AG20443 (cell line): Measurements from ENCODE around the gene MGME1.

Source experiments
- DNase-seq: peaks from one replicate; pipeline ENCODE4 v3.0.0; 2012; ENCODE audit warnings: low spot score, mixed read lengths

Gene MGME1

GRCh38 chr20:17940224-17940971 lies 28.4 kb upstream of the MGME1 start:
- no peak for DNase-seq

DNA sequence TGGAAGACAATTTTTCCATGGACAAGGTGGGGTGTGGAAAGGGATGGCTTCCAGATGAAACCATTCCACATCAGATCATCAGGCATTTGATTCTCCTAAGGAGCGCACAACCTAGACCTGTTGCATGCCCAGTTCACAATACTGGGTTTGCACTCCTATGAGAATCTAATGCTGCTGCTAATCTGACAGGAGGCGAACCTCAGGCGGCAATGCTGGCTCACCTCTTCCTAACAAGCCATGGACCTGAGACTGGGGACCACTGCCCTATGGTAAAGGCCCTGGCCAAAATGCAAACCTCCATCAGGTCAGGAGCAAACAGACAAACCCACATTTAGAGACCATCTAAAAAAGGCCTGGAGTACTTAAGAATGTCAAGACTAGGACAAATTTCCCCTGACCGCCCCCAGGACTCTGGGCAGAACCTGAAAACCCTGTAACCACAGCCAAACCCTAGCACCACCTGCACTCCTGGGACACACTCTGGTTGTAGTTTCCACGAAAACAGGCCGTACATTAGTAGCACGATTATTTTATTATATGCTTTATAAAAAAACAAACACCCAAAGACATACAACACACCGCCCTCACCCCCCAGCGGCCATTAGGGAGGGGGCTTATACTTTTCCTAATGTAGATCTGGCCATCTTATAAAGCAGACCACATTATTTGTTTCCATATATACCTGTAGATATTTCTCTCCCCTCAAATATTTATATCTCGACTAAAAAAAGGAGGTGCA lies 27.6 kb upstream of the MGME1 start:
- DNase-seq, result no peak

- no peak for DNase-seq
Measured at GRCh38 chr20:17941826-17942196, 27.0 kb upstream of the MGME1 start.

DNA sequence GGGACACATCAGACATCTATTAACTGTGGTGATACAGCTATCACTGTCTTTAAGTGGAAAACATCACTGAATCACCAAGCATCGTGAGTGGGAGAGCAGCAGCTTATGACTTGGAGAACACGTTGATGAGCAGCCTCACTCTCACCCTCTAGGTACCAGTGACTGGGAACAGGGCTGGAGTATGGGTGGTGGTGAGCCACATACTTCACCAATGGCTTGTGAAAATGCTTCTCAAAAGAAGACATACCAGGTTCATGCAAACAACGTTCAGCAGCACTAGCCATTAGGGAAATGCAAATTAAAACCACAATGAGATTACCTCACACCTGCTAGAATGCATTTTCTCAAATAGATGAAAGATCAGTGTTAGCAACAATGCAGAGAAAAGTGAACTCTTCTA lies 25.5 kb upstream of the MGME1 start:
- no peak for DNase-seq

GRCh38 chr20:17944854-17945474 lies 23.9 kb upstream of the MGME1 start:
- no peak for DNase-seq

DNA sequence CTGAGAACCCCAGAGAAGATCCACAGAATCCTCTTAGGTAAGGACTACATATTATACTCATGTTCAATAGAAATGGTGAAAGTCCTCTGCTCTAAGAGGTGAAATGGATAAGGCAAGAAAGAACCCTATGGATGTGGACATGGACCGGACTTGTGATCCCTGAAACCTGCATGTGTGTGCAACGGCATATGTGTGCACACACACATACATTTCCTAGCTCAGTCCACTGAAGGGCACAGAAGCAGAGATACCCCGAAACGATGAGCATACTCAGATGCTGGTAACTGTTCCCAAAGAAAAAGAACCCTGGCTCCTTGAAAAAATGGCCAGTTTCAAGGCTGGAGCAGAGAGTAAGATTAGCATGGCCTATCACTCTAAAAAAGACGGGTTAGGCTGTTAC lies 22.8 kb upstream of the MGME1 start:
- no peak for DNase-seq

DNA sequence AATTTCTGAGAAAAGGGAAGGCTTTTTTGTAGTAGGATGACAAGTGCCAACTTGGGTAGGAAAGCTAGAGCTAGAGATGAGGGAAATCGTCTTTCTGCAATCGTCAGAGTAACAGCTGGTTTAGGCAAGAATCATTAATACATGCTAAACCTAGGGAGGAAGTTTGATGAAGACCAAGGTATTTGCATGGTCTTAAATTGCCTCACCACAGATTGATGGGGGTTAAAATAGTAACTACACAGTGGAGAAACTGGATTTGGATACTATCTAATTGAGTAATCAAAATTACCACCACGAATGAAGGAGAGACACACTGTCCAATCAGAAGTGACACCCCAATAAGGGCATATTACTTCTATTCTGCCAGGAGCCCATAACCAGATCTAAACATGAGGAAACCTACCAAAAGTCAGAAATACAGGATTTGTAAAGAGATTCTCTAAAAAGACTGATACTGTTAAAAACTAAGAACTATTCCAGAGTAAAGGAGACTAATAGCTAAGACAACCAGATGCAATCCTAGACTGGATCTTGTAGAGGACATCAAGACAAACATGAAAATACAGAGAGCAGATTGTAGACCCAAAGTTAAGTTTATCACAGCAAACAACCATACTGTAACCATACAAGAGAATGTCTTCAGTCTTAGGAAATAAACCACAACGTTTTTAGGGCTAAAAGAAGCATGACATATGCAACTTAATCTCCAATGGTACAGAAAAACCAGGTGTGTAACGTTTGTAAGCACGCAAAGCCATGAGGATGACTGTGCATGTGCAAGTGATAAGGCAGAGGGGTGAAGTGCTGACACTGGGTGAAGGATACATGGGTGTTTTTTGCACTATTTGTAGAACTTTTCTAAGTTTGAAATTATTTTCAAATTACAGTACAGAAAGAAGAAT lies 22.0 kb upstream of the MGME1 start:
- no peak for DNase-seq

DNA sequence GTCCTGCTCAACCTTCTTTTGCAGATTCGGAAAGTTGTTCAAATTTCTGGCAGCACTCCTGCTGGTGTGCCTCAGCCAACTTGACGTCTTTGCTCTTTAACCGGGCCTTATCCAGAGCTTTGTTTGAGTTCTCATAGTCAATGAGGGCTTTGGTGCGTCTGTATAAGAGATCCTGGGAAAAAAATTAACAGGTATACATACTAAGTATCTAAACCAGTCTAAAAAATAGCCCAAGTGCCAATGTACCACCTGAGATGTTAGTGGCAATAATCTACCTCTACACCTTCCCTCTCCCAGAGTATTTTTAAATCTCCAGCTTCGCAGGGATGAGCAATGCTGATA lies 21.4 kb upstream of the MGME1 start:
- no peak for DNase-seq

DNA sequence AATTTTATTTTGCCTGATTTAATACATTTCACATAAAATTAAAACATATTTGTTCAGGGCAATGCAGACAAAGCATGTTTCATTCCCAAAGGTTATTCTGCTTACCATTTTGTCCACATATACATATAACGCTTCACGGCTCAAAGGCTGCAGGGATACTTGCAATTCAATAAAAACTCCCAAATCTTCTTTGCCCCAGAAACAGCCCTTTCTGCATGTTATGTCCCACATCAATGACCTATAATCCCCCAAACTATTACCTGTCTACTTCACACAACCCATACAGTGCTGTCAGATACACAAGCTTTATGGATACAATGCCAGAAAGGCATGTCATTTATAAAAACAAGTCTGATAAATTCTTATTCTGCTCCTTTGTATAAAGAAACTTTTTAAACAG lies 20.4 kb upstream of the MGME1 start:
- DNase-seq, result no peak

DNA sequence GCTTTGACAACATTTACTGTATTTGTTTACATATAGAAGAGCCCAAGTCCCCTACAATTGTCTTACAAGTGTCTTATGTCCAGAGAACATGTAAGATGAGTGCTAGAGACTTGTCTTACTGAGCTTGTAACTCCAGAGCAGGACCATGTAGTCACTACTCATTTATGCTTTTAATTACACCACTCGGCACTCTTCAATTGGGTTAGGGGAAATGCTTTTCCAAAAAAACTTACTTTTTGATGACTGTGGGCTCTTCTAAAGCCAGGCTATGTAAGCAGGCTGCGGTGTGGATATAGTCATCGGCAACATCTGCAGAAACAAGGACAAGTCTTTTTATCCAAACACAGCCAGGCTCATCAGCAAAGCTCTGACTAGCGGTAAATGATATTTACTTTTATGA lies 18.9 kb upstream of the MGME1 start:
- no peak for DNase-seq

DNA sequence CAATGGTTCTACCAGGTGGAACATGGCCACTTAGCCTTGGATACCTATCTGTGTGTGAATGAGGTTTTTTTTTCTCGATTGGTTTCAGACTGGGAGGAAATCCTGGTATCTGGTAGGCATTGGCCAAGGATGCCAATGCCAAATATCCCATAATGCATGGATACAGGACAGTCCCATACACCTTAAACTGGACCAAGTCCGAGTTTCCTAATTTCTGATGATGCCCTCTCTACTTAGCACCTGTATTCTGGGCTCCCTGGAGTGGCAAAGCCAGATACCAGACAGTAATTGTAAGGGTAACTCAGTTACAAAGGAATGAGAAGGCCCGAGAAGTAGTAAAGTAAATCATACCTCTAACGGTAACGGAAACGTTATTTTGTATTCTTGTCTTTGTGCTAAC lies 18.1 kb upstream of the MGME1 start:
- no peak for DNase-seq

DNA sequence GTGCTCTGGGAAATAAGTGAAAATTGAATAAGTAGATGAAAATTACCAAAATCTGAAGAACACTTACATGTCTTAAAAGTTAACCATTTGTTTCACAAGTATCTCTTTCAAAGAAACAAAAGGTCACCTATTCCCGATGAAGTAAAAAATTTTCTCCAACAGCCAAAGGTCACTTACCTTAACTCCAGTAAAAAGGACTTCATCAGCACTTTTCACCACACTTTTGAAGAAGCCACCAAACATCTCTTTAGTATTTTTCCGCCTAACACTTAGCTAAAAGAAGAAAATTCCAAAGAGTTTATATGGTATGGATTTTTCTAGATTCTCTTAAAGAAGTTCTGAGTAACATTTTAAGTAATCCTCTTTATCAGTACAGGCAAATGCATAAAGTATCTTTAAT lies 17.5 kb upstream of the MGME1 start:
- DNase-seq, result no peak

DNA sequence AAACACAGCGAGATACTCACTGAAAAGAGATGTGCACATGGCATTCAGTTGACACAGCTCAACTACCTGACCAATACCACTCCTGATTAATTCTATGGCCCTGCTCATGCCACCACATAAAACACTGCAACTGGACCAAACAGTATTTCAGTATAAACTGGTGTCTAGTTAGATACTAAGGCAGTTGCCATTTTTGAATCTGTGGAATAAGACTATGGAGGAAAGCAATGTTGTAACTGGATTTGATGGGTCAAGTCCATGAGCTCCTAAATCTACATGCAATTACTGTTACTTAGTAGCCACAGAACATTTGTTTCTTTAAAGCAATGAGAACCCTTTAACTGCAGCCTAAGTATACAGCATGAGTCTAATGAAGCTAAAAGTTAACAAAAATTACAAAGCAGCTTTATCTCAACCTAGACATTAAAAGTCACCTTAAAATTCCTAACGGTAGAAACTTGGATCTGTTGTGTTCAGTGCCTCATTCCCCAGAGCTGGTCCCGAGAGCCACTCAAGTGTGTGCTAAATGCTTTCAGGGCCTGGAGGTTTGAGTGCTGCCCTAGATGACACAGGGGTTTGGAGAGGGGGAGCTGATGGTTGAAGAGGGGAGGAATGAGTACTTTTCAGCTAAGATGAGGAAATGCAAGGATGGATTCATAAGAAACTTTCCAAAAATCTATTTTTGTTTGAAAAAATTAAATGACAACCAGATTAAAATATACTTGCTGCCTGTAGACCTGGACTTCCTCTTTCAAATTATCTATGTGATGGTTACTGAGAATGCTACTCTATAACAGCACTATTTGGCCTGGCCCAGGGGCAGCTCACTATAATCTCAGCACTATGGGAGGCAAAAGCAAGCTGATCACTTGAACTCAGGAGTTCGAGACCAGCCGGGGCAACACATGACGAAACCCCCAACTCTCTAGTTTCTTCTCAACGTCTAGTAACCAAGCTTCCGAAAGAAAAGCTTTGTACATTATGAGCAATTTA lies 15.8 kb upstream of the MGME1 start:
- no peak for DNase-seq

DNA sequence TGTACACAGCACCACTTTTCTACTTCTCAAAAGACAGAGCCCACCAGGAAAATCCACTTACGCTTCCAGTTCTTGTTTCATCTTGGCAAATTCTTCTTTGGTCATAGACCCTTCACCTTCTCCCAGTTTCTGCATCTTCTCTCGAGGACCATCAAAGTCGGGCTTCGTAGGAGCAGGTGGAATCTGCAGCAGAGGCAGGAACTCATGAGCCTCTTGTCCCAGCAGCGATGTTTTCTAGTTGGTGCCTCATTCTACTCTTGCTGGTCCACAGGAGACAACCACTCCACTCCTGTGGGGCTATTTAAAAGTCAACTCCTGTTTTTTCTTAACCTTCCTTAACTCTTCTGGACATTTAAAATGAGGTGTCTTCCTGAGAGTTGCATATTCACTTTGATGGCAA lies 14.9 kb upstream of the MGME1 start:
- no peak for DNase-seq

GRCh38 chr20:17955302-17955701 lies 13.5 kb upstream of the MGME1 start:
- no peak for DNase-seq

- DNase-seq, result no peak
Measured at GRCh38 chr20:17956099-17956685, 12.6 kb upstream of the MGME1 start.

DNA sequence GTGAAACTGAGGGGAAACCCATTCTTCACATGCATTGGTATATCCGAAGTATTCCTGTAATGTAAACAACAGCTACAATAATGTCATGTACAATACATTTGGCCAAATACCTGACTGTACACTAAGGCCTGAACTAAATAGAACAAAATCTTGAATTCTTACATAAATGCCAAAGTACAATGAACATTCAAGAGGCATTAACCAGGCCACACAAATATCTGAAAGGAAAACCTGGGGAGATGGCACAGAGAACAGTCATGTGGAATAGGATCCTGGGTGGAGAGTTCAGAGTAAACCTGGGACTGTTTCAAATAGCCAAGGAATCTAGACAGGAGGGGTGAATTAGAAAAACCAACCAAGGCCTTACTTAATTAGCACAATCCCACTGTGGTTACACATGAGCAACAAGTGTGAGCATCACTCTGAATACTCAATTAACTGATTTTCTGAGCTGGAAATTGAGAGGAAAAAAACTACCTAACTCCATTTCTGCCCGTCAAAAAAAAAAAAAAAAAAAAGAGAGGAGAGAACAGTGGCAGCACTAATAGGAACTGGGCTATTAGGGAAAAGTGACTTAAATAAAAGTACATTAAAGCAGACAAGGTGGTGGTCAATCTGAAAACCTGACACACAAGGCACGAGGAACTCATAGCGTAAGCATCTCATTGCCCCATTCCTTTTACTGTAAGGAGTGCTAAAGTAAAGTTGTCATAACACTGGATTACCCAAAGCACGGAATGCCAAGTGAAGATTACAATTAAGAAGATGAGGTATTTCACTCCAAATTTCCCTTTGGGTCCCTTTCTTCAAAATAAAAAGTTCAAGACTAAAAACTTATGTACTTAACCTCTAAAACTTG lies 11.1 kb upstream of the MGME1 start:
- no peak for DNase-seq

DNA sequence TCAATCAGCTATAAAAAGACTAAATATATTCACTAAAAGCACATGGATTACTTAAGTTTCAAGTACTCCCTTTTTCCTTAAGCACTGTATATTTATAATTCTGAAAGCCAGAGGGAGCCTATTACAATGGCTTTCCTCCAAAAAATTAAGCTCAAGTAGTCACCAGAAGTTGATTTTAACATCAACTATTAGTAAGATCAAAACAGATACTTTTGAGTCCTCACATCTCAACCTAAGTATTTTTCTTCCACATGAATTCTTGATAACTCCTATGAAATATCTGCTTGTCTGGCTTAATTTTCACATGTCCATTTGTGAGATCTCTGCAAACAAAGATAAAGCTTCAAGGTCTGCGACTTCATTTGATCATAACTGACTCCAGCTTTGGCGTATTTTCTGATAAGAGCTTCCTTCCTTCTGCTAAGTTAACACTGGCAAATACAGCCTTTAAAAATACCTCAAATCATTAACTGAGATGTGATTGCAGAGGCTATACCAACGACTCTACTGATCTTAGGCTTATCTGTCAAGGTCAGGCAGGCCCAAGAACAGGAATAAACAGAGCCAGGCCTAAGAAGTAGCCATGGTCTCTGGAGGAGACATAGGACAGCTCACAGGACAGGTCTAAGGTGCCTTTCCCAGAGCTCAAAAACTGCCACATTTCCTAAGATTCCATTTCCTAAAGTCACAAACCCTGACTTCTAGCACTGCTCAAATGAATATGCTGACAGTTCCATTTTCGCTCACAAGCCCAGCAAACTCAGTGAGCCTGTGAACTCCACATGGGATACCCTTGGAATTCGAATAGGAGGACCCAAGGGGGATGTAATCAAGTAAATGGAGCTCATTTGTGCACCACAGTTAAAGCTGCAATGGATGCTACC lies 10.2 kb upstream of the MGME1 start:
- DNase-seq, result no peak

DNA sequence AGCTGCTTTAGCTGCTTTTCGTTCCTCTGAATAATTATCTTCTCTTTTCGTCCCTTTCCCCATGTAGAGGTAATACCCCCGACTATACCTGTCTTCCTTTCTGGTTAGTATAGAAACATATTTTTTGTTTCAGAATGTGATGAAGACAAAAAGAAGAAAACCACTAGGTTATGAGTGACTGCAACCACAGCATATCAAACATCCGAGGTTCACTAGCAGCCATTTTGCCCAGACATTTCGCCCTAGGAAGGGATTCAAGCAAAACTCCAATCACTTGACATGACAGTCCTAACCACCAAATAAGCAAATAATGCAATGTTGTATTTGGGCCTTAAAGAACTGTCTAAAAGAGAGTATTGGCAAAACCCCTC lies 9.6 kb upstream of the MGME1 start:
- DNase-seq, result no peak
